Psoas muscle (tissue), 8 donors: ENCODE measurements around the gene FADS2. TPM values are rescaled to one million over a fixed set of nuclear protein-coding genes. Genes with fewer than 3 reads are reported as not detected.

Experiments
- ATAC-seq, 4 donors: fragments of 200-7000 bp; cut with Tn5 transposase; one replicate each; pipeline ENCODE4 v1.9.1; 2020; ENCODE audit warnings: moderate library complexity in 3 of 4, mild to moderate bottlenecking in 2 of 4
- DNase-seq, 2 donors: peaks; one replicate each; pipeline ENCODE4 v3.0.0-alpha.2; 2020
- H3K27ac ChIP-seq: fragments of 200-600 bp; one replicate; pipeline ENCODE4 v1.8.0; 2022
- H3K27me3 ChIP-seq, 3 donors: fragments of 200-600 bp in 1 of 3; one replicate each; pipeline versions ENCODE4 v1.6.1 to v1.8.0; 2013 to 2022; ENCODE audit warnings: low read length in 2 of 3, mild to moderate bottlenecking in 2 of 3, moderate library complexity in 1 of 3; ENCODE audit not compliant: insufficient read depth in 3 of 3
- H3K36me3 ChIP-seq, 2 donors: fragments of 200-600 bp in 1 of 2; one replicate each; pipeline versions ENCODE4 v1.6.1 to v1.8.0; 2013 to 2022; ENCODE audit warnings: low read depth in 1 of 2, mild to moderate bottlenecking in 1 of 2, moderate library complexity in 1 of 2; ENCODE audit not compliant: insufficient read depth in 1 of 2
- H3K4me1 ChIP-seq: fragments of 200-600 bp; one replicate; pipeline ENCODE4 v1.8.0; 2022
- H3K4me3 ChIP-seq: fragments of 200-600 bp; one replicate; pipeline ENCODE4 v1.8.0; 2022; ENCODE audit warnings: mild to moderate bottlenecking
- H3K9me3 ChIP-seq: fragments of 200-600 bp; one replicate; pipeline ENCODE4 v1.8.0; 2022
- CTCF ChIP-seq: fragments of 200-600 bp; IDR thresholded peaks from one replicate; pipeline ENCODE4 v1.8.0; 2022; ENCODE audit warnings: antibody characterized with exemption
- WGBS, 3 donors: extraction: QIAGEN DNeasy Blood & Tissue Kit; methylation state at CpG; one replicate each; pipeline versions ENCODE4 v1.1.6 to v1.1.7; 2013; 5-methylcytosine and 5-hydroxymethylcytosine counted together
- intact Hi-C, 2 donors: fragments of 100-400 bp; cut with DNase I; formaldehyde crosslinking; loops; one replicate each; pipeline versions ENCODE4 v1.11.0 to v1.14.2; 2022
- polyA plus RNA-seq, 3 donors: library from polyadenylated mRNA; stranded (reverse); fragments of 200-250 nt; gene quantifications; one replicate each; pipeline ENCODE4 v1.2.3, GENCODE V29; 2013
- total RNA-seq, 4 donors: library from RNA; stranded (reverse); fragmentation: NEBNext Ultra II Directional in 2 of 4; extraction: Animal tissue kit (Norgen Biotek cat#: 25700) in 2 of 4; gene quantifications; one replicate each; pipeline versions ENCODE4 v1.2.1 to v1.2.4, GENCODE V29; 2021 to 2023
- donor health status: healthy with polysubstance abuse.
- donor health status: DM: no; HTN: no; CAD: no; lungs with moderate emphysema.
- donor health status: Bipolar disorder and iron deficiency.
- donor health status: healthy.
- donor health status: DM: yes; HTN: yes; CAD: no.
- donor health status: DM: no; HTN: no; CAD: no.
- donor health status: DM: no; HTN: no; CAD: no.
- donor health status: DM: yes; HTN: yes; CAD: no.

Gene FADS2
- total and polyA plus RNA-seq, 7 donors = 2.2 to 8.4 (median 5.5) TPM

GRCh38 chr11:61882879-61883278, 54.8 kb downstream of the FADS2 start:
- peaks cover 9% of the 10 kb centered on the region for H3K4me1 ChIP-seq
- no peaks in the 10 kb centered on the region for H3K27me3 ChIP-seq
- no peak for TF ChIP-seq CTCF
- 81 to 94% (median 82%) methylated on average over 6 of the region's 6 CpGs for WGBS, 3 donors
- H3K4me3 ChIP-seq = no peak overlapping the region
- no peaks in the 10 kb centered on the region for H3K9me3 ChIP-seq
- DNase-seq (no peak), ATAC-seq (no peak)
- no peak overlapping the region for H3K27ac ChIP-seq
- peaks cover 6 to 26% of the 10 kb centered on the region in 2 donors for H3K36me3 ChIP-seq
- intact Hi-C loops = no loop called here

DNA sequence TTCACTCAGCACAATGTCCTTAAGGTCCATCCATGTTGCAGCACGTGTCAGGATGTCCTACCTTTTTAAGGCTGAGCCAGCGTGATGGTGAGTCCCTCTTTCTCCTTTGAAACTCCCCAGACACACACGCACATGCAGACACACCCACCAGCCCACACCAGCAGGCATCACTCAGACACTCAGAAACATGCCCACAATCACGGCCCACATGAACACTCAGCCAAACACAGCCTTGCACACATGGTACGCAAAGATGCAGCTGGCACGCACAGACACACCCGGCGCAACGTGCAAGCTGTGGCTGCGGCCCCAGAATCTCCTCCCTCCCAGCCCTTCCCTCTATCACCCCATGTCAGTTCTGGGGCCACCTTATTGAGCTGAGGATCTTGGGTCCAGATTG, 55.2 kb downstream of the FADS2 start:
- H3K9me3 ChIP-seq = no peaks in the 10 kb centered on the region
- H3K27ac ChIP-seq = no peak overlapping the region
- ATAC-seq = no peak
- no peak for DNase-seq
- H3K4me3 ChIP-seq = no peak overlapping the region
- TF ChIP-seq CTCF = no peak
- H3K36me3 ChIP-seq = peaks cover 6 to 23% of the 10 kb centered on the region in 2 donors
- no peaks in the 10 kb centered on the region for H3K27me3 ChIP-seq
- intact Hi-C loops = no loop called here
- WGBS, 3 donors = 82 to 86% (median 84%) methylated on average over 10 of the region's 10 CpGs
- H3K4me1 ChIP-seq = peaks cover 12% of the 10 kb centered on the region

DNA sequence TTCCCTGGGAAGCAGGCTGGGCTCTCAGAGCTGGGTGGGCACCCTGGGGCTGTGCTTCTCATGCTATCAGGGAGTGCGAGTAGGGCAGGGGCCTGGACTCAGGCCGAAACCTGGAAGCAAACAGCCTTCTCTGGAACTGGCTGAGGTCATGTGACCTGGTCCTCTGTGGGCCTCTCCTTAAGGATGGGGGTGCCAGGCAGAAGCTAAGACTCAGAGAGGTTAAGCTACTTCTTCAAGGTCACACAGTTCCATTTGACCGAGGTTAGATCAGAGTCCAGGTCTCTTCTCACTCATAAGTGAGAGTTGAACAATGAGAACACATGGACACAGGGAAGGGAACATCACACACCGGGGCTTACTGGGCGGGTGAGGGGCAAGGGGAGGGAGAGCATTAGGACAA, 55.8 kb downstream of the FADS2 start:
- no peak overlapping the region for H3K4me3 ChIP-seq
- 82 to 93% (median 88%) methylated on average over 5 of the region's 5 CpGs for WGBS, 3 donors
- no peak overlapping the region for H3K27ac ChIP-seq
- intact Hi-C loops = no loop called here
- DNase-seq (no peak), ATAC-seq (no peak)
- no peaks in the 10 kb centered on the region for H3K9me3 ChIP-seq
- peaks cover 17% of the 10 kb centered on the region for H3K4me1 ChIP-seq
- H3K27me3 ChIP-seq = no peaks in the 10 kb centered on the region
- peaks cover 1 to 17% of the 10 kb centered on the region in 2 donors for H3K36me3 ChIP-seq
- TF ChIP-seq CTCF = no peak

- intact Hi-C loops = loop anchor here (5.0 kb wide), 2 partner anchors 77 to 88 kb away; no protein-coding TSS in a partner anchor
- no peak for TF ChIP-seq CTCF
- peaks cover 0 to 7% of the 10 kb centered on the region in 2 donors for H3K36me3 ChIP-seq
- whole genome bisulfite sequencing, 3 donors = 62 to 78% (median 75%) methylated on average over 7 of the region's 7 CpGs
- ATAC-seq = no peak
- H3K4me1 ChIP-seq = peaks cover 23% of the 10 kb centered on the region
- H3K9me3 ChIP-seq = no peaks in the 10 kb centered on the region
- no peak overlapping the region for H3K4me3 ChIP-seq
- H3K27ac ChIP-seq = no peak overlapping the region
- no peaks in the 10 kb centered on the region for H3K27me3 ChIP-seq
- no peak for DNase-seq
Observed at GRCh38 chr11:61885166-61885778, 57.2 kb downstream of the FADS2 start.
